ENCODE data around the gene PNRC1. TPM values are rescaled to one million over a fixed set of nuclear protein-coding genes. Genes with fewer than 3 reads are reported as not detected.

The PNRC1 gene
- total and polyA plus RNA-seq, 2 experiments from 2014 or later = 35.0 to 38.6 TPM

GRCh38 chr6:89037141-89037900 lies 43.2 kb upstream of the PNRC1 start:
- Histone ChIP-seq H3K4me3 (no peak overlapping the region), H3K36me3 (ENCODE audit: insufficient read depth) (peaks cover 11% of the 10 kb centered on the region; the same call in 1 of the 2 replicates), H3F3A (replicated peaks; ENCODE audit: low read depth) (no peaks in the 10 kb centered on the region), H3K27ac (ENCODE audit: low read depth) (no peak overlapping the region), H3K79me2 (replicated peaks; ENCODE audit: insufficient read depth) (no peaks in the 10 kb centered on the region), H3K27me3 (ENCODE audit: insufficient read depth) (no peaks in the 10 kb centered on the region), H3K4me2 (no peak overlapping the region), H2AFZ (no peak overlapping the region), H3K9me2 (ENCODE audit: insufficient read depth) (peaks cover 2% of the 10 kb centered on the region; the same call in 1 of the 2 replicates), H3K4me1 (ENCODE audit: insufficient read depth) (peaks cover 15% of the 10 kb centered on the region), H4K20me1 (replicated peaks; ENCODE audit: insufficient read depth) (no peaks in the 10 kb centered on the region)
- DNase-seq (ENCODE audit: low spot score) (no peak), ATAC-seq (no peak)
- Mint-ChIP-seq H3K9me3 (peaks cover 28% of the 10 kb centered on the region), H3K27ac (no peak overlapping the region), H3K4me3 (no peak overlapping the region), H3K27me3 (ENCODE audit: insufficient read depth, low read depth, poor library complexity) (peaks cover 5% of the 10 kb centered on the region), H3K4me1 (peaks cover 24% of the 10 kb centered on the region), H3K36me3 (ENCODE audit: low read depth) (peaks cover 19% of the 10 kb centered on the region)
- TF ChIP-seq ZNF331 (CRISPR knock-in tag; IDR thresholded peaks at IDR 0.05; ENCODE audit: low read depth) (no peak), CREB1 (CRISPR knock-in tag; IDR thresholded peaks at IDR 0.05; ENCODE audit: low read depth) (no peak), CTCF (conservative IDR thresholded peaks at IDR 0.05; ENCODE audit: low read depth in 2 of 2) (no peak), POLR2AphosphoS5 (IDR thresholded peaks at IDR 0.05; ENCODE audit: low read depth) (no peak), JUNB (IDR thresholded peaks at IDR 0.05; ENCODE audit: unreplicated experiment) (no peak), ZNF462 (CRISPR knock-in tag; IDR thresholded peaks at IDR 0.05) (no peak), ZNF114 (CRISPR knock-in tag; IDR thresholded peaks at IDR 0.05) (no peak), EZH2 (IDR thresholded peaks at IDR 0.05; ENCODE audit: low read depth, unreplicated experiment) (no peak)

Measured in GM23338 (cell line).